ENCODE data around the gene ZNF628.

GRCh38 chr19:55451163-55451964, 25.1 kb upstream of the ZNF628 start:
- TF ChIP-seq CTCF (conservative IDR thresholded peaks at IDR 0.05) (no peak), ZFX (IDR thresholded peaks at IDR 0.05) (no peak)
